PC-3 (cell line): ENCODE data around the gene C2.

Experiments used
- CTCF ChIP-seq: fragments of 300-600 bp; sonication (generic); conservative IDR thresholded peaks from 2 replicates; pipeline ENCODE4 v1.5.1; 2017; ENCODE audit warnings: antibody characterized with exemption, low read depth, mild to moderate bottlenecking, low read length
- EZH2 ChIP-seq: fragments of 300-600 bp; sonication (generic); IDR thresholded peaks from one replicate; pipeline ENCODE4 v1.6.1; 2017; ENCODE audit warnings: antibody characterized with exemption, mild to moderate bottlenecking, low read length; ENCODE audit not compliant: unreplicated experiment

GRCh38 chr6:31943742-31944141, 16.2 kb downstream of the C2 start:
- TF ChIP-seq EZH2: no peak
- no peak for TF ChIP-seq CTCF
